IPS DF 6.9 (cell line): ENCODE measurements around the gene NTN1.

ENCODE experiments used
- DNase-seq: peaks from one replicate; pipeline ENCODE4 v3.0.0-alpha.2; 2013; ENCODE audit warnings: low read depth, low spot score
- H3K27ac ChIP-seq: one replicate; pipeline ENCODE4 v1.5.1; 2013; ENCODE audit warnings: low read length, control low read depth
- H3K27me3 ChIP-seq: 2 replicates; pipeline ENCODE4 v1.6.1; 2013; ENCODE audit warnings: mild to moderate bottlenecking, low read length; ENCODE audit not compliant: control insufficient read depth, insufficient read depth
- H3K36me3 ChIP-seq: 2 replicates; pipeline ENCODE4 v1.6.1; 2013; ENCODE audit warnings: low read length; ENCODE audit not compliant: control insufficient read depth, insufficient read depth
- H3K4me1 ChIP-seq: 2 replicates; pipeline ENCODE4 v1.6.1; 2013; ENCODE audit warnings: low read length; ENCODE audit not compliant: control insufficient read depth, insufficient read depth
- H3K4me3 ChIP-seq: 2 replicates; pipeline ENCODE4 v1.5.1; 2013; ENCODE audit warnings: mild to moderate bottlenecking, low read length
- H3K9me3 ChIP-seq: 2 replicates; pipeline ENCODE4 v1.6.1; 2013; ENCODE audit warnings: low read length, inconsistent platforms; ENCODE audit not compliant: control insufficient read depth, insufficient read depth
- WGBS: extraction: QIAGEN DNeasy Blood & Tissue Kit; methylation state at CpG from one replicate; pipeline ENCODE4 v1.1.7; 2013; ENCODE audit warnings: mixed read lengths, missing lambda C conversion rate; ENCODE audit not compliant: insufficient read length, insufficient coverage; 5-methylcytosine and 5-hydroxymethylcytosine counted together

The NTN1 gene

DNA sequence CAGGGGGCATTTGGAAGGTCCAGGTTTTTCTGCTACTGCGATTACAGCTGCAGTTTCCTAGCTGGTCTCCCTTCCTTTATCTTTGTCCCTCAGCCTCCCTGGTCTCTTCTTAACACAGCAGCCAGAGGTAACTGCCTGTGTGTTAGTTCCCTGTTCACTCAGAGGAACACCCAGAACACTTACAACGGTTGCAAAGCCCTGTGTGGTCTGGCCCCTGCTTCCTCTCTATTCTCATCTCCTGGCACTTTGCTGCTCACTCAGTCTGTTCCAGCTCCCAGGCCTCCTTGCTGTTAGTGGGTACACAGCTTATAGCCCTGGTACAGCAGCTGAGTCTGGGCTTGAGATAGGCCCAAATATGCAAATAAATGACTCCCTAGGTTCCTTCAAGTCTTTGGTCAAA lies 16.4 kb downstream of the NTN1 start:
- Histone ChIP-seq H3K27ac (no peak overlapping the region), H3K9me3 (no peaks in the 10 kb centered on the region), H3K4me3 (no peak overlapping the region), H3K36me3 (no peaks in the 10 kb centered on the region), H3K27me3 (no peaks in the 10 kb centered on the region), H3K4me1 (no peaks in the 10 kb centered on the region)
- no peak for DNase-seq
- WGBS: no CpG with 5 or more reads among the region's 2 CpGs

DNA sequence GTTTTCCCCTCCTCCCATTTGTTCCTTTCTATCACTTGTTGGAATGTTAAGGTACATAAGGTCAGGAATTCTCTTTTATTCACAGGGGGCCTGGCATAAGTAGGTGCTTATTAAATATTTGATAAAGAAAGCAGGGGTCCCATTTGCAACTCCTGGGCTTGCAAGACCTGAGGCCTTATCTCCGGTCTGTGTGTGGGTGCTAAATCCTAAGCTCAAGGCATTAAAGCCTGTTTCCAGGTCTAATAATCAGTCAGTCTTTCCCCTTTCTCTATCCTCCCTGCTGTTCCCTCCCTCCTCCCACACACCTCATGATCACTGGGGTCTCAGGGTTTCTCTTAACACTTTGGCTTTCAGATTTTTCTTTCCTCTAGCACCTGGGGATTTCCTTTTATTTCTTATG lies 17.1 kb downstream of the NTN1 start:
- no CpG with 5 or more reads among the region's 1 CpG for WGBS
- no peak for DNase-seq
- Histone ChIP-seq H3K9me3 (no peaks in the 10 kb centered on the region), H3K4me1 (no peaks in the 10 kb centered on the region), H3K4me3 (no peak overlapping the region), H3K36me3 (no peaks in the 10 kb centered on the region), H3K27ac (no peak overlapping the region), H3K27me3 (no peaks in the 10 kb centered on the region)

DNA sequence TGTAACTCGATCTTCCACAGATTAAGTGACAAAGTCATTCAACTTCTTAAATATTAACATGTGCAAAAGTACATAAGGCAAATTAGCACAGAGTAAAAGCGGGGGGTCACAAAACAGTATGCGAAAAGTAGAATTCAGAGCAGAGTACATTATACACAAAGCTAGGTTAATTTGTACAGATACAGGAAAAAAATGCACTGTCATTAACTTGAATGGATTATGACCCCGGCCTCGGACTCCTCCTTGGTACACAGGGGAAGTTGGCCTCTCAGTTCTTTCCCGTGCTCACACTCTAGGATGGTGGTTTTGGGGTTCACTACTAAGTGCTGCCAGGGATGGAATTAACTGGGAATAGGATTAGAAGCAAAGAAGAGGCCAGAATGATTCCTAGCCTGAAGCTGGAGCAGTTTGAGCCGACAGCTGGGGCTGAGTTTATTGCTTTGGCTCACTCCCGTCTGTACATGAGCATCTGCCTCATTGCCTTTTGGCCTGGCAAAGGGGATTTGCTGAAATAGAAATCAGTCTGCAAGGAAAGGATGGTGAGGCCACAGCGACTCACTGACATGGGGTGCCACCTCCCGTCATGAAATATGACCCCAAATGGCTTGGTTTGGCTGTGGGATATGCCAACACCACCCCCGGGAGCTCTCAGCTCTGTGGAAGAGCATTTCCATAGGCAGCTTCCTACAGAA lies 23.6 kb downstream of the NTN1 start:
- Histone ChIP-seq H3K36me3 (no peaks in the 10 kb centered on the region), H3K4me3 (no peak overlapping the region), H3K27me3 (no peaks in the 10 kb centered on the region), H3K27ac (no peak overlapping the region), H3K4me1 (peaks cover 1% of the 10 kb centered on the region; the same call in 1 of the 2 replicates), H3K9me3 (no peaks in the 10 kb centered on the region)
- no peak for DNase-seq
- no CpG with 5 or more reads among the region's 11 CpGs for WGBS

DNA sequence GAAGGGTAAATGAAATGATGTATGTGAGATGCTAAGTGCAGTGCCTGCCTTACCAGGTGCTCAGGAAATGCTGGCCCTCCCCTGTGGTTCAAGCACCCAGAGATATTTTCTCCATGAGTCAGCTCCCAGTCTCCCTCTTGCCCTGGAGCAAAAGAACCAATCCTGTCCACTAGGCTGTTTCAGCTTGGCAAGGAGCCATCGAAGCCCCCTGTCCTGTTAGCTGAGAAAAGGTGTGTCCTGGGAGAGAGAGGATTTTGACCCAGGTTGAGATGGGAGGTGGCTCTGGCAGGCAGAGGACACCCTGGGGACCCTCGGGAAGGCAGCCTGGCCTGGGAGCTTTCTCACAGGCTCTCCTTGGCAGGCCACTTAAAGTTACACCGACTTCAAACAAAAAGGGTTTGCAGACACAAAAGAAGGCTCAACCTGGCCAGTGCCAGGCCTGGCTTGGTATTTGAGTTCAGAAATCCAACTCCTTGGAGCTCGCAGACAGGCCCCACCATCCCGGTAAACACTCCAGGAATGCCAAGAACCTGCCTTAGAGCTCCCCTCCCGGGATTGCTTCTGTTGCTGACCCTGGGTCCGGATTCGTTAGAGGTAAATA lies 29.6 kb downstream of the NTN1 start:
- peaks cover 13% of the 10 kb centered on the region for H3K4me1 ChIP-seq
- H3K9me3 ChIP-seq: no peaks in the 10 kb centered on the region
- H3K27me3 ChIP-seq: peaks cover 7% of the 10 kb centered on the region
- no CpG with 5 or more reads among the region's 8 CpGs for WGBS
- no peak for DNase-seq
- no peak overlapping the region for H3K27ac ChIP-seq
- H3K4me3 ChIP-seq: no peak overlapping the region
- no peaks in the 10 kb centered on the region for H3K36me3 ChIP-seq

DNA sequence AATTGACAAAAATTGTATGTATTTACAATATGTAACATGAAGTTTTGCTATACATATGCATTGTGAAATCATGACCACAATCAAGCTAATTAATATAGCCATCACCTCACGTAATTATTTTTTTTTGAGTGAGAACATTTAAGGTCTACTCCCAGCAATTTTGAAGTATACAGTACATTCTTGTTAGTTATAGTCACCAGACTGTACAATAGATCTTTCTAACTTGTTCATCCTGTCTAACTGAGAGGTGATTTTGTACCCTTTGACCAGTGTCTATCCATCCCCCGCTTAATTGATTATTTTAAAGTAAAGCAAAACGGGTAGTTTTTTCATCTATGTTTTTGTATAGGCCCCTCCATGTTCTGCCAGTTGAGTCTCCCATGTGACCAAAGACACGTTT lies 30.3 kb downstream of the NTN1 start:
- no peak for DNase-seq
- Histone ChIP-seq H3K4me3 (no peak overlapping the region), H3K9me3 (no peaks in the 10 kb centered on the region), H3K4me1 (peaks cover 13% of the 10 kb centered on the region), H3K27ac (no peak overlapping the region), H3K36me3 (no peaks in the 10 kb centered on the region), H3K27me3 (peaks cover 7% of the 10 kb centered on the region)
- no CpG with 5 or more reads among the region's 4 CpGs for WGBS

DNA sequence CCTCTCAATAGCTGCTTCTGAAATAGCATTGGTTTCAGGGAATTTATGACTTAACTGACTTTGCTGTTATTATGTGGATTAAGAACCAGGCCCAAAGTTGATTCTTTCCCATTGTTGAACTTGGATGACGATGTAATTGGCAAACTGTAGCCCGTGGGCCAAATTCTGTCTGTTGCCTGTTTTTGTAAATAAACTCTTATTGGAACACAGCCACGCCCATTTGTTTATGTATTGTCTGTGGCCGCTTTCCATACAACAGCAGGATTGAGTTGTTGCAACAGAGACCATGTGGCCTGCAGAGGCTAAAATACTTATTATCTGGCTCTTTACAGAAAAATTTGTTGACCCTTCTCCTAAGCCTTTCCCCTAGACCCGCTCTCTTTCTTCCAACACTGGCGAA lies 31.6 kb downstream of the NTN1 start:
- H3K27ac ChIP-seq: no peak overlapping the region
- H3K4me3 ChIP-seq: no peak overlapping the region
- H3K27me3 ChIP-seq: peaks cover 7% of the 10 kb centered on the region
- DNase-seq: no peak
- H3K4me1 ChIP-seq: peaks cover 13% of the 10 kb centered on the region
- WGBS: no CpG with 5 or more reads among the region's 6 CpGs
- no peaks in the 10 kb centered on the region for H3K36me3 ChIP-seq
- H3K9me3 ChIP-seq: no peaks in the 10 kb centered on the region

DNA sequence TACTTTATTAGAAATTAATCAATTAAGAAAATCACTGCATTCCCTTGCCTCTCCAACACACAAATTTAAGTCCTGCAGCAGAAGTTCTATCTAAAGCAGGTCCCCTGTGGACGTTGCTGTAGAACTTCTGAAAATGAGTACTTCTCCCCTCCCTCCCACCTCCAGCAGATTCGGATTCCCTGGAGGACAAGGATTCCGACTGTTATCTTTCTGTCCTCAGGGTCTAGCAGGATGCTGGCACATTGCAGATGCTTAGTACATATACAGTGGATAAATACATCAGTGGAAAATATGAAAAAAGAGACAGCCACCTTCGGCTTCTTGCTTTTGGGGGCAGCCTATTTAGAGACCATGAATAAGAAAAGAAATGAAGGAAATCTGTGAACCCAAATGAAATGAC lies 32.1 kb downstream of the NTN1 start:
- Histone ChIP-seq H3K4me1 (peaks cover 13% of the 10 kb centered on the region), H3K9me3 (no peaks in the 10 kb centered on the region), H3K36me3 (no peaks in the 10 kb centered on the region), H3K27ac (no peak overlapping the region), H3K27me3 (peaks cover 7% of the 10 kb centered on the region), H3K4me3 (no peak overlapping the region)
- DNase-seq: no peak
- WGBS: no CpG with 5 or more reads among the region's 4 CpGs

DNA sequence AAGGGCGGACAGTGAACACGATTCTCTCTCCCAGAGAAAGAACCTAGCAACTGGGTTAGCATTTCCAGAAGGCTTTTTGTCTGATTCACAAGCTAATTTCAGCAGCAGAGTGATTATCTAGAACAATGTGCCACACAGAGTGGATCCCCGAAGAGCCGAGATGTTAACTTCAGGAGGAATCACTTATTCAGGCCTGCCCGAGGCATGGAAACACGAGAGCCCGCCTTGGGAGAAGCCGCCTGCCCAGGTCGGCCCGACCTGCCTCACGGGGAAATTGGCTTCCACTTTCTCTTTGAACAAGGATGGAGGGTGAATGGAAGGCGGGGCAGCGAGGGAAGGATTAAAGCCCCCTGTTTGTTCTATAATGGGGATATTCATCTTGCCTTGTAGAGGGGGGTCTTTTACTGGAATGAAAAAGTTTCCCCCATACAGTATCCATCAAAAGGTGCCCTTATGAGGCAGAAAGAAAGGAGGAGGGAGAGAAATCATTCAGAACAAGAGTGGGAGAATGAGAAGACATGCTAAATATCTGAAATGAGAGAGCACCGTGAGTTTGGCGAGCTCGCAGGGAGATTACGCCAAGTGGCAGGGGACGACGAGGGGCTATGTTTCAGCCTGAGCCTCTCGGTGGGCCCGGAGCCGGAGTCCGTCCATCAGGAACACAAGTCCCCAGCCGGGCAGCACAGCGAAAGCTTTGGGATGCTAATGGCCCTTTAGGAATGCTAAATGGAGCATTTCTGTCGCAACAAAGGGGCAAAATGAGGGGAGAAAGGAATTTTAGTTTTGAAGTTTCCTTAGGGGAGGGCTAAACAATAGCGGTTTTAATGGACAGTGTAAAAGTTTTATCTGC lies 33.0 kb downstream of the NTN1 start:
- Histone ChIP-seq H3K4me1 (peaks cover 13% of the 10 kb centered on the region), H3K27ac (no peak overlapping the region), H3K36me3 (no peaks in the 10 kb centered on the region), H3K27me3 (peaks cover 7% of the 10 kb centered on the region), H3K9me3 (no peaks in the 10 kb centered on the region), H3K4me3 (no peak overlapping the region)
- WGBS: no CpG with 5 or more reads among the region's 27 CpGs
- DNase-seq: peak; percentile 61

DNA sequence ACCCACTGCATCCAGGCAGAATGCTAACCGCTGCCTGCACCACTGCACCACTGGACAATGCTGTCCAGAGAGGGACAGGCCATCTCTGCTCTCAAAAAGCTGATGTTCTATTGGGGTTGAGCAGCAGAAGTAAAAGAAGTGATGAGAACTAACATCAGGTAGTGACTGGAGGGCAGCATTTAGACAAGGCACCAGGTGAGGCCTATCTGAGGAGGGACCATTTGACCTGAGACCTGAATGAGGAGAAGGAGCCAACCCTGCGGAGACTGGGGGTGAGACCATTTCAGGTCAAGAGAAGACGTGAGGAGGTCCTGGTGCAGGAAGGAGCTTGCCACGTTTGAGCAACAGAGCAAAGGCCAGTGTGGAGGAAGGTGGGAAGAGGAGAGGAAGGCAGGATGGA lies 34.0 kb downstream of the NTN1 start:
- no CpG with 5 or more reads among the region's 4 CpGs for WGBS
- Histone ChIP-seq H3K27me3 (peaks cover 7% of the 10 kb centered on the region), H3K27ac (no peak overlapping the region), H3K4me1 (peaks cover 13% of the 10 kb centered on the region), H3K4me3 (no peak overlapping the region), H3K9me3 (no peaks in the 10 kb centered on the region), H3K36me3 (no peaks in the 10 kb centered on the region)
- no peak for DNase-seq

DNA sequence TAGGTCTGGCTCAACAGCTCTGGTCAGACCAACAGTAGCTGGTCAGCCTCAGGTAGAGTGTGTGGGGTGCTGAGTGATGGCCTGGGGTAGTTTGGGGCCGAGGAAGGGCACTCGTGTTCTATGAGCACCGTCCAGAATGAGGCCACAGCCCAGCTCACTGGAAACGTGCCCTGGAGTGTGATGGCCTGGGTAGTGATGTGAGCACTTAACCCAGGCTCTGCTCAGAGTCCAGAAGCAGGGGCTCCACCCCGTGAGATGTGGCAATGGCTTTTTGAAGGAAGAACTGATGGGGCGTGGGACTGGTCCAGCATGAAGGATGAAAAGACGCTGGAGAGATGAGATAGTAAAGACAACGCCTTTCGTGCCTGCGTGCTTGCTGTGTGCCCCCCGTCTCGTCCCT lies 35.3 kb downstream of the NTN1 start:
- H3K36me3 ChIP-seq: no peaks in the 10 kb centered on the region
- no peaks in the 10 kb centered on the region for H3K9me3 ChIP-seq
- H3K27ac ChIP-seq: no peak overlapping the region
- H3K4me1 ChIP-seq: peaks cover 7% of the 10 kb centered on the region; the same call in 1 of the 2 replicates
- DNase-seq: no peak
- WGBS: no CpG with 5 or more reads among the region's 12 CpGs
- H3K4me3 ChIP-seq: no peak overlapping the region
- H3K27me3 ChIP-seq: peaks cover 7% of the 10 kb centered on the region
